Measurements from ENCODE around the gene FRK.

The FRK gene

DNA sequence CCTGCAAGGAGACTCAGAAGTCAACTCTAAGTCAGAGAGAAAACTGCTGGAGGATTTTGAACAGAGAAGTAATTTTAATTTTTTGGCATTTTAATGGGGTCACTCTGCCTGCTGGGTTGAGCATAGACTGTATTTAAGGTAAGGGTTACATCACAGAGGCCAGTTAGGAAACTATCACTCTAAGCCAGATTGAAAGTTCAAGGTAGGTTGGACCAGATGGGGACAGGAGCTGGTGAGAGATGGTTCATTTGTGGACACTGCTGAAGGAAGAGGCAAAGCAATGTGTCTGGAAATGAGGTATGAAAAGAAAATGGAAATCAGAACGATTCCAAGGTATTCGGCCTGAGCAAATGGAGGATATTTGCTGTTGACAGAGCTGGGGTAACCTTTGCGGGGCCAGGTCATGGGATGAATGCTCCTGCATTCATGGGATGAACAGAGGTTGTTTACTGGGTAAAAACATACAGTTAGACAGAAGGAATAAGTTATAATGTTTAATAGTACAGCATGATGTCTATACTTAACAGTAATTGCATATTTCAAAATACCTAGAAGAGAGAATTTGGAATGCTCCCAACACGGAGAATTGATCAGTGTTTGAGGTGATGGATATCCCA is 26.9 kb downstream of the FRK start:
- DNase-seq, result no peak

DNA sequence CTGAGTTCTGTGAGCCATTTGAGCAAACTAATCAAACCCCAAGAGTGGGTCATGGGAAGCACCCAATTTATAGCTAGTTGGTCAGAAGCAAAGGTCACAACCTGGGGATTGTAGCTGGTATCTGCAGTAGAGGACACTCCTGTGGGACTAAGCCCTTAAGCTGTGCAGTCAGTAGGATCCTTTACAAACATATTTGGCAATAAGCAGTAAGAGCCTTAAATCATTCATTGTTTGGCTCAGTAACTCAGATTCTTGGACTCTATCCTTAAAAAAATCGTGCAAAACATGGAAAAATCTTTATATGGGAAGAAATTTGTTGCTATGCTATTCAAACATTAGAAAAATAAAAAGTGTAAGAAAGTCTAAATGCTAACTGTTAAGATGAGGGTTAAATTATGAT is 29.9 kb downstream of the FRK start:
- no peak for DNase-seq

DNA sequence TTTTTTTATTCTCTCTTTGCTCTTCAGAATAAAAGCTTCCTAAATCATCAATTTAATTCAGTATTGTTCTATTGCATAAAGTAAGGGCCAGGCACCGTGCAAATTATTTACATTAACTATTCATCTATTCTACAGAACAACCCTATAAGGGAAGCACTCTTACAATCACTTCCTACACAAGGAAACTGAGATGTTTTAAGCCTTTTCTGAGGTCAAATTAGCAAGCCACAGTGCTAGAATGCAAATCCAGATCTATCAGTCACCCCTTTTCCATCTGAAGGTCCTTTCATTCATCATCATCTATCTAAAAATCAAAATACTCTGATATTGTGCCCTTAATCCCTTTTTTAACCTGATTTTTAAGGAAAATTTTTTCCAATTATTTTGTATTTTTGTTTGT is 31.2 kb downstream of the FRK start:
- DNase-seq, result no peak

DNA sequence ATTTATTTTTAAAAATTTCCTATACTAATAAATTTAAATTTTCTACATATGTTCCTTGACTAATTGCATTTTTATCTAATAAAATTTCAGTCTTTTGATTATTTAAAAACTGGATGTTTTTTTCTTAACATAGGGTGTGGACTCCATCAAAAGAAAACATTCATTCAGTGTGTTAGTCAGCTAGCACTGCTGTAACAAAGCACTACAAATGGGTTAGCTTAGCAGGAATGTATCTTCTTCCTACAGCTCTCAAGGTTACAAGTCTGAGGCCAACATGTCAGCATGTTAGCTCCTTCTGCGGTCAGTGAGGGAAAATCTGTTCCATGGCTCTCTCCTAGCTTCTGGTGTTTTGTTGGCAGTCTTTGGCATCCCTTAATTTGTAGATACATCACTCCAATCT is 32.5 kb downstream of the FRK start:
- no peak for DNase-seq

DNA sequence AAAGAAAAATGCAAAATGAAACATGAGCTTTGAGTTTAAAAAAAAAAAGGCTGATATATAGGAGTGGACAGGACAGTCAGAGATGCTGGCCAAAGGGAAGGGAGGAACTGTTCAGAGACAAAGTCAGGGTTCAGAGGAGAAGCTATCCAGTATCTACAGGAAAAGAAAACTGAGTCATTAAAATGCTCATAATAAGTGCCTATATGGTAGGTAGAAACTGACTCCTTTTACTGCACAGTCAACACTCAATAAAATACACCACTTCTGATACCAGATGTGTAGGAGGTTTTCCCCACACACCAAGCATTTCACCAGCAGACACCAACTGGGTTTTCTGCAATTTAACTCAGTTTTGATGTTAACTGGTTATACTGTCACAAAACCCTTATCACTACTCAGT is 32.9 kb downstream of the FRK start:
- no peak for DNase-seq

DNA sequence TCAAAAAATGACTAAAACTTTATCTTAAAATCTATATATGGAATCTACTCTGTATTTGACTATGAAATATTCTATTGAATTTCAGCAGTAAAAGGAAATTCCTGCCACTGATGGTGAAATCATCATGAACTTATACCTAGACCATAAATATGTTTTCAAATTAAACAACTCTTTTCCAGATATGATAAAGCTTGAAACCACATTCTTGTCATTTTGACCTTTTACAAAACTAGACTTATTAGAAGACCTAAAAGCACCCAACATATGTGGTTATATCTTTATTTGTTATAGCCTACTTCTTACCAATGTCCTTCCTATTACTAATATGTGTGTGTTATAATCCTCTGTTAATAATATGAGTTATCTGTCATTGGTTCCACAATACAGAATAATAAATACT is 35.3 kb downstream of the FRK start:
- DNase-seq, result no peak

DNA sequence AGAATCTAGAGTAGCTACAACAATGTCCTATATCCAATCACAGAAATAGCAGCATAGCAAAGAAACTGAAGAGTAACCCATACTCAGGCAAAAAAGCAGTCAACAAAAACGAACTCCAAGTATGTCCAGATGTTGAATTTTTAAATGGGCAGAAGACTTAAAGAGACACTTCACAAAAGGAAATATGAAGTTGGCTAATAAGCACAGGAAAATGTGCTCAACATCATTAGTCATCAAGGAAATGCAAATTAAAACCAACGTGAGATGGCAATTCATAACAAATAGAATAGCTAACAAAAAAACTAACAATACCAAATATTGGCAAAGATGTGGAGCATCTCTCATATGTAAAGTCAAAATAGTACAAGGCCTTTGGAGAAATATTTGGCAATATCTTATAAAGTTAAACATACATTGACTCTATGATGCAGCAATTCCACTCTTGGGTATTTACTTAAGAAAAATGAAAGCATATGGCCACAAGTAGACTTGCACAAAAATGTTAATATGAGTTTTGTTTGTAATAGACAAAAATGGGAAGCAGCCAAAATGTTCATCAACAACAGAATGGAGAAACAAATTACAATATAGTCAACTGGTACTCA is 37.7 kb downstream of the FRK start:
- no peak for DNase-seq

DNA sequence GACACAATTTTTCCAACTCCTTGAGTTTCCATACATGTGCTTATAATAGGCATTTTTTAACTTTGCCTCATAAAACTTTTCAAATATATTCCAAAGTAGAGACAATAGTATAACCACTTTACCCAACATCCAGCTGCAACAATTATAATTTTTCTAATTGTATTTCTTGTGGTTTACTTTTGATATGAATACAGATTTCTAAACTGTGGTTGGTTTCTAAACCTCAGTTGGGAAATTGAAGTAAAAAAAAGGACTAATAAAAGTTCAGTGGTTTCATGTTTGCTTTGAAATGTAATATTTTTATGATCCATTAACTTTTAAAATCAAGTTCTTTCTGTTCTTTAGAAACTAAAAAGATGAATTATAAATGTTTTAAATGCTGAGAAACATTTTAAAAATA is 40.0 kb downstream of the FRK start:
- DNase-seq, result no peak

DNA sequence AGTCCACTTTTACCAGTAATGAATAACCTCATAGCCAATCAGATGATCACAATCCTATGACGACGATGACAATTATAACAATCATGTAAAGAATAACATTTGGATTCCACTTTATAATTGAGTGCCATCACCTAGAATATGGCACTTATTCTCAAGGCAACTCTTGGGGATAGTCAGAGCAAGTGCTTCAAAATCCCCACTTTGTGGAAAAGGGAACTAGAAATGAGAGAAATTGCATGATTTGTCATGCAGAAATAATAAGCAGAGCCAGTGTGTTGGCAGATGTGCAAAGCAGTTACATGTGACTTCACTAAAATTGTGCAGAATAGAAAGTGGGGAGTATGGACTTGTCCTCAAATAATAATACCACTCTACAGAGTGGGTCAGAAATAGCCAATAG is 41.3 kb downstream of the FRK start:
- DNase-seq, result no peak

DNA sequence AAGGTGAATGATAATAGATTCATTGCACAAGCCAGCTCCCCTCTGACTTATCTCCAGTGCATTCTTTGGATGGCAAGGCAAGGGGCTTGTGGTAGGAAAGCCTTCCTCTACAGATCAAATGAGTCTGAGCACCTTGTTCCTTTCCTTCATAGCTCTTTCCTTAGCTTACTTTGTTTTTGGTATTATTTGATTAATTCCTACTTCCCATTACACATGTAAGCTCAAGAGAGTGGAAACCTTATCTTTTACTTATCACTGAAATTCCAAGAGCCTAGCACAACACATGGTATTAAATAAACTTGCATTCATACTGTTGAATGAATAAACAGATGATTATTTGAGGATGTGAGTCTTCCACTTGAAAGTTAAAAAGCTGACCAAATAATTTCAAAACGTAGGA is 41.7 kb downstream of the FRK start:
- no peak for DNase-seq

DNA sequence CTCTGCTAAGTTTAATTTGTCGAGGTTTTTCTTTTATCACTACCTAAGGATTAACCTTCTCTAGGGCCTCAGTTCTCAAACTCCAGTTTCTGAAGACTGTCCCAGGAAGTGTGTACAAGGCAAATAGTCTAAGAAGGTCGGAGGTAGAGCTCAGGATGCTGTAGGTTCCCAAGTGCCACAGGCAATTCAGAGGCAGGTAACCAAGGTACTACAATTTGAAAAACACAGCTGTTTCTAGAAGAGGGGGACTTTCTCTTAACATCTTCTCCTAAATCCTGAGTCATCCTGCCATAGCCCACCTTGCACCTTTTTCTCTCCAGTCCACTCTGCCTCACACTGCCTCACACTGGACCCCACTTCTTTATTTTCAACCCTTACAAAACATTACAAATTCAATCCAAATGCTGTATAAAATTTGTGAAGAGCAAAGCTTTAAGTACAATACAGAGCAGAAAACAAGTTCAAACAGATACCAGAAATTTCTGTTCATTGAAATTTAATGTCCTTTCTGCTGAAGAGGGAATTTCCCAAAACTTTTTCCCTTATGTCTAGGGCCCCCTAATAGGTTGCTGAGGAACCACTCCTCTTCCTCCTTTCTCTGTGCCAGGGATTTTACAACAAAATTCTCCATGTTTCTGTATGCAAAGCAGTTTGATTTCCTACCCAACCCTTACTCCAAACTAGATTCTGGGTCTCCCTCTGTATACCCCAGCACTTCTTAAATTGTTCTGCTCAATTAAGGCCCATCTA is 43.0 kb downstream of the FRK start:
- DNase-seq, result no peak

DNA sequence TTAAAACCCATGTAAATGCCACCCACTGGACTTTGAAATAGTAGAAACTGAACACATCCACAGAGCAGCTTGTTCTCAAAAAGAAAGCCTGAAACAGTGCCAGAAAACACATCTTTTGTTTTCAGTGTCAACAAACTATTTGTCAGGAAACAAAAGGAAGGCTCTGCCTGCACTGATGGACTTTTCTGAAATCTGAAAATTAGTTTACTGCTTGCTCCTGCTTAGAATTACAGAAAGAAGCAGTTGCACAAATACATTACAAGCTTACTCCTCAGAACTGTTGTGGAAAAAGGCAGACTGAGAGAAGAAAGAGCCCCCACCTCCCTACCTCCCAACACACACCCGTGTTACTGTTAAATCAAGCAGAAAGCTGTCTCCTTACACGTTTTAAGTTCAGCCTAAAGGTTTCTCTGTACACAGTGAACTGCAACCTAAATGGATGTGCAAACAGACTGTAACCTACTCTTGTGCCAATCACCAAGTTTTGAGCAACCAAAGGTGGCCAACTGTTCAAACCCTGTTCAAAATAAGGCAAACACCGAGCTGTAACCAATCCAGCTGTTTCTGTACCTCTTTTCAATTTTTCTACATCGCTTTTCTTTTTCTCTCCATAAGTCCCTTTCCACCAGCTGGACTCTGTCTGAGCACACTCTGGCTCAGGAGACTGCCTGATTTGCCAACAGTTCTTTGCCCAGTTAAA is 43.7 kb downstream of the FRK start:
- no peak for DNase-seq

DNA sequence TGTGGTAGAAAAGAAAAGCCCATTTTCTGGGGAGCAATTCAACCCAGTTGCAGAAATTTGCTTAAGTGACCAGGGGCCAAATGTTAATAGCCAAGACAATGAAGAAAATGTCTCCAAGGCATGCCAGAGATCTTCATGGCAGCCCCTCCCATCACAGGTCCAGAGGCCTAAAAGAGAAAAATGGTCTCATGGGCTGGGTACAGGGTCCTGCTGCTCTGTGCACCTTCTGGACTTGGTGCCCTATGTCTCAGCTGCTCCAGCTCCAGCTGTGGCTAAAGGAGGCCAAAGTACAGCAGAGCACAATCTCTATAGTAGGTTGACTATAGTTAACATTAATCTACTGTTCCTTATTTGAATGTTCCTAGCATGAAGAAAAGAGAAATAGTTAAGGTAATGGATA is 44.7 kb downstream of the FRK start:
- no peak for DNase-seq

DNA sequence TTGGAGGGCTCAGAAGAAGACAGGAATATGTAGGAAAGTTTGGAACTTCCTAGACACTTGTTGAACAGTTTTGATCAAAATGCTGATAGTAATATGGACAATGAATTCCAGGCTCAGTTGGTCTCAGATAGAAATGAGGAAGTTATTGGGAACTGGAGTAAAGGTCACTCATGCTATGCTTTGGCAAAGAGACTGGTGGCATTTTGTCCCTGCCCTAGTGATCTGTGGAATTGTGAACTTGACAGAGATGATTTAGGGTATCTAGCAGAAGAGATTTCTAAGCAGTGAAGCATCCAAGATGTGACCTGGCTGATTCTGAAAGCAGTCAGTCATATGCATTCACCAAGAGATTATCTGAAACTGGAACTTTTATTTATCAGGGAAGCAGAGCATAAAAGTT is 45.1 kb downstream of the FRK start:
- no peak for DNase-seq

DNA sequence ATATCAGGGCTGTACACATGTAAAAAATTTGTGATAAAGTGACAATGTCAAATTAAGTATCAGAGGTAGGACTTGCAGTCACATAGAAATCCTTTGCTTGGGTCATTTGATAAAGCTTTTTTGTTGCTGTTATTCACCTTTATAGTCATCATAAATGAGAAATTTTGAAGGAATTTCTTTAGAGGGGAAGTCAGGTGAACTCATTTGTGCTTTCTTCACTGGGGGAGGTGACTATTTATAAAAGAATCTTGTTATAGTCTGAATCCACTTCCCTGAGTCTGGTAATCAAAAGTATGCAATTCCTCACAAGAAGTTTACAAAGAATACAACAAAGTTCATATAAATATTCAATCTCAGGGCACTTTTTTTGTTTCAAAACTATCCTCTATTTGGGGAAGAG is 47.7 kb downstream of the FRK start:
- no peak for DNase-seq

DNA sequence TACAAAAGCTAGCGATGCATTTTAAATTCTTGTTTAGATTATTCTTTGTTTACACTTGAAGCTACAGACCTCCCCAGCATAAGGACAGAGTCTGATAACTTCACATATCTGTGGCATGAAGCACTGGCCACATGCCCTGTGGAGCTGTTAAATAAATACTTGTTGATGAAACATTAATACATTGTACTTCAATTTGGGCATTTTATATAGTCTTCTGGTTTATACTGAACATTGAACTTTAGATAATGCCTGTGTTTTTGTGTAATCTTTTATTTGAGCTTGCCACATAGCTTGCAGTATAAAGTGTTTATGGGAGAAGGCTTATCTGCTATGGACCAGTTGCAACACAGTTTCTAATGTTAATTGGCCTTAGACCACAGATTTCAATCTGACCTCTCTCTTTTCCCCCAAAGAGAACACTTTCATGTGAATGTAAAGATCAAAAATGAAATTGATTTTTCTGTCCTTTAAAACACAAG is 48.2 kb downstream of the FRK start:
- DNase-seq, result no peak

DNA sequence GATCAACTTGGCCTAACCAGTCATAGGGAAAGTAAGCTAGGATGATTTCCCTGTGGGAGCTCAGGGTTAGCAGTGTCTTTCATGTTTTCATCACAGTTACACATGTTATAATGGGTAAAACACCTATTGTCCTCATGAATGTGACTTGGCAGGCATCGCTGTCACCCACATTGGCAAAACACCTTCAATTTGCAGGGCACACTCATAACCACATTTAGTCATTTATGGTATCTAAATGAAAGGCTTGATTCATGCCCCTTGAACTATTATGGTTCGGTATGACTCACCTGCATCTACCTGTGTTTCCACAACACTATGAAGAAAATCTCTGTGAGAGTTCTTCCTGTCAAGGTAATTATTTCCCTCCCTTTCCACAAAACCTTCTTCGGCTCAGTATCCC is 49.2 kb downstream of the FRK start:
- DNase-seq, result no peak

DNA sequence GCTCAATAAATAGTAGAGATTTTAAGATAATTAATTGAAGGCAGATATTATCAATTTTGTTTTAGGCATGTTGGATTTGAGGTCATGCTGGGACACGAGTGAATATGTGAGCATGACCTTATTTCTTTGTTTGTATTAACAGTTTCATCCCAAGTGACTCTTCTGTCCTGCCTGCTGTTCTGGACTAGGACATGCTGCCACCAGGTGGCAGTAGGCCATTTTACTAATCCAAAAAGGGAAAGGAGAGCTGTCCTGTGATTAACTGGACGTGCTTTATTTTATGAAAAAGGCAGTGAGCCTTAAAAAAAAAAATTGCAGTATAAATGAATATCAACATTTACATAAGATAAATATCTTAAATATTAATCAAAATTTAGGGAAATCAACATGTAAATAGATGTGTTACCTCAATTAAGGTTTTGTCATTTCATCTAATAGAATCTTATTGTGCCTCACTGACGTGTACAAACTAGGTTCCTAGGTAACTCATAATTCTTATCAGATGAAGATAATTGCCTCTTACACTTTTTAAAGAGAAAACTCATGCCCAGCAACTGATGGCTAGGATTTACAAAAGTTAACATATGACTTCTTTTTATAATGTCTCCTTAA is 49.8 kb downstream of the FRK start:
- peak; percentile 75 for DNase-seq

DNA sequence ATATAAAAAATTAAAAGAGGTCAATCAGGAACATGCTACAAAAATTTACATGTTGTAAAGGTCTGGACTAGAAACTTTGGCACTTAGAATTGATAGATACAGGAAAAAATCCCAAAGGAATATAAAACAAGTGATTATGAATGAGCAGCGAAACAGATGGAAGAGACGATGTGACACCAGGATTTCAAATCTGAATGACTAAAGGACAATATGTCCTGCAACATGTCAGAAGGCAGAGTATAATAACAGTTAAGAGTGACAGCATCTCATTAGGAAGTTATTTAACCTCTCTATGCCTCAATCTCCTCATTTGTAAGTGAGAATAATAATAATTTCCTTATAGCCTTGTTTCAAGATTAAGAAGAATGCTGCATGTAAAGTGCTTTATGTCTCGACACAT is 50.3 kb downstream of the FRK start:
- DNase-seq, result no peak

DNA sequence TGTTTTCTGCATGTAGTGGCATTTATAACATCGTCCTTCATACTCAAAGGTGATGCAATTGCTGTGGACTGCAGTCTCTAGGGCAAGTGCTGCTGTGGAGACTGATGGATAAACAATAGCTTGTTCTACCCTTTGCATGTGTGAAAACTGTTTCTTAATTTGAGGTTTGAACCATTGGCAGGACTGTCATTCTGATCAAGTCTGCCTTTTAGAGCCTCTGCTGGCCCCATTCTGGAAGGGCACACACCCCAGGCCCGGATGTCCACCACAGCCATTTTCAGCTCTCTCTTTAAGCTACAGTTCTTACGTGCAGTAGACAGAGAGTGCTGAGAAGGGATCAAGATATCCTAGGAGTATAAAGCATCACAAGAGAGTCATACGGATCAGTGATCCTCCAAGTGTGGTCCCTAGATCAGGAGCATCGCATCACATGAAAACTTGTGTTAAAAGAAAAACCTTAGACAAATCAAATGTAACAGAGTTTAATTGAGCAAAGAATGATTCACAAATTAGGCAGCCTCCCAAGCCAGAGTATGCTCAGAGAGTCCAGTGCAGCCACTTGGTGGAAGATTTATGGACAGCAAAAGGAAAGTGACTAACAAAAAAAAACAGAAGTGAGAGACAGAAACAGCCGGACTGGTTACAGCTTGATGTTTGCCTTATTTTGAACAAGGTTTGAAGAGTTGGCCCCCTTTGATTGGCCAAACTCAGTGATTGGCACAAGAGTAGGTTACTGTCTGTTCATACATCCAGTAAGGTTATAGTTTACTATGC is 52.0 kb downstream of the FRK start:
- no peak for DNase-seq

DNA sequence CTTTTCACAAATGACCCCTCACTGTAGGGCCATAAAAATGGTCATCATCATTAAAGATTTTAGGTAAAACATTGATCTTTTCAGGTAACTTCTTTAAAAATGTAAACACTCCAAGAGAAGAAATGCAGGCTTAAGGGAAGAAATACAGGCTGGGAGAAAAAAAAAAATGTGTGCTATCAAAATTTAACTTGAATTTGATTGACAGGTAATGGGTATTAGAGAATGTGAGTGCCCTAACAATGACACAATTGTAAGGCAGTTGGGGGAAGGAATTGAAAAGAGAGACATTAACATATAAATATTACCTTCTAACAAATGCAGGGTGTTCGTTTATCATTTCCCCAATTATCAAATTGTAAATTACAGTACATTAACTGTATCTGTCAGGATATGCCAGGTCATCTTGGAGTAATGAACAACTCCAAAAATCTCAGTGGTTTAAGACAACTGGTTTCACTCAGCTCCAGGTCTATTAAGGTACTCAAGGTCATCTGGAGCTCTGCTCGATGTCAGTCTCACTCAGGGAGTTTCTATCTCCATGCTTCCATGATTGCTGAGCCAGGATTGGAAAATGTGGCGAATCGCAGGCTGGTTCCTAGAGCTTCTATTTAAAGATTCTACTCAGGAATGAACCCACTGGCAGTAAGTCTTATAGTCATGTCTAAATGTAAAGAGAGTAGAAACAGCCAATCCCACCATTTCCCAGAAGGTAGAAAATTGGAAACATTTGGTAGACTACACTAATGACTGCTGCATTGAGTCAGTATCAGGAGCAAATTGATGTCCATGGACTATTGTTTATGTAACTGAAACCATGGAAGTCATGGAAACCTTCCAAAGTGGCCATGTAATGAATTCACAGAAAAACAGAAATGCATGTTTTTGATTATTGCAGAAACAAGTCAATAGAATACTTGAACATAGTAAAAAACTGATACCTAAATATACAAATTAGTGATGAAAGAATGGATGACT is 55.6 kb downstream of the FRK start:
- no peak for DNase-seq

Measured in islet precursor cell (in vitro differentiated cells).